D721Med (cell line): ENCODE data around the gene TTC28.

Source experiments
- DNase-seq: peaks from one replicate; pipeline ENCODE4 v3.0.0; 2011; ENCODE audit warnings: low spot score; ENCODE audit not compliant: insufficient read length
- FAIRE-seq: peaks from 2 replicates; lab custom pipeline; 2011; peaks lifted over from hg19 to GRCh38; lab: Jason Lieb, UNC
- CTCF ChIP-seq: IDR thresholded peaks from 2 replicates; pipeline ENCODE4 v1.5.1; 2012; ENCODE audit warnings: mild to moderate bottlenecking, control low read depth; ENCODE audit not compliant: insufficient read depth; ENCODE audit errors: missing control alignments

The TTC28 gene

GRCh38 chr22:28414913-28415312 lies 264.7 kb downstream of the TTC28 start:
- no peak for TF ChIP-seq CTCF
- FAIRE-seq (no peak), DNase-seq (no peak)

- FAIRE-seq: no peak
- DNase-seq: no peak
Measured at GRCh38 chr22:28413612-28414399, 265.8 kb downstream of the TTC28 start.

GRCh38 chr22:28412109-28412508 lies 267.5 kb downstream of the TTC28 start:
- no peak for TF ChIP-seq CTCF
- no peak for FAIRE-seq
- no peak for DNase-seq

More at GRCh38 chr22:28413612-28414399, 265.8 kb downstream of the TTC28 start:
- no peak for TF ChIP-seq CTCF

- no peak for FAIRE-seq
Measured at GRCh38 chr22:28411125-28411524, 268.5 kb downstream of the TTC28 start.

GRCh38 chr22:28410050-28410816 lies 269.4 kb downstream of the TTC28 start:
- no peak for DNase-seq
- FAIRE-seq: no peak
- no peak for TF ChIP-seq CTCF

More at GRCh38 chr22:28411125-28411524, 268.5 kb downstream of the TTC28 start:
- no peak for DNase-seq
- TF ChIP-seq CTCF: no peak

GRCh38 chr22:28408709-28409108 lies 270.9 kb downstream of the TTC28 start:
- DNase-seq (no peak), FAIRE-seq (no peak)
- TF ChIP-seq CTCF: no peak
